NB4 (cell line): Measurements from ENCODE around the gene RABEPK.
A peak's percentile ranks its signal among the peaks of the same experiment; 100 is the strongest.

Experiments
- DNase-seq: peaks from one replicate; pipeline ENCODE4 v3.0.0; 2010; ENCODE audit warnings: low read depth
- H3K4me3 ChIP-seq: one replicate; pipeline ENCODE4 v1.5.1; 2011; ENCODE audit warnings: mild to moderate bottlenecking, low read depth, low read length, moderate library complexity
- CTCF ChIP-seq: IDR thresholded peaks from one replicate; pipeline ENCODE4 v1.5.1; 2012; ENCODE audit warnings: low read depth, low read length
- MYC ChIP-seq: IDR thresholded peaks from 2 replicates; pipeline ENCODE4 v1.6.1; 2011; ENCODE audit warnings: low read depth, low read length
- POLR2A ChIP-seq: IDR thresholded peaks from 2 replicates; pipeline ENCODE4 v1.6.1; 2011; ENCODE audit warnings: mild to moderate bottlenecking; ENCODE audit not compliant: insufficient read length; ENCODE audit errors: extremely low read depth
- TF ChIP-seq, protein P1 (sequence below): IDR thresholded peaks from 2 replicates; pipeline ENCODE4 v1.6.1; 2011; ENCODE audit warnings: low read depth, low read length

The RABEPK gene

GRCh38 chr9:125241863-125242739 lies 41.8 kb downstream of the RABEPK start:
- peak overlapping the region; percentile 83 for H3K4me3 ChIP-seq
- DNase-seq, result no peak

GRCh38 chr9:125243792-125244260 lies 43.5 kb downstream of the RABEPK start:
- no peak for TF ChIP-seq MYC
- TF ChIP-seq POLR2A, result no peak
- TF ChIP-seq CTCF, result no peak
- TF ChIP-seq, protein P1, sequence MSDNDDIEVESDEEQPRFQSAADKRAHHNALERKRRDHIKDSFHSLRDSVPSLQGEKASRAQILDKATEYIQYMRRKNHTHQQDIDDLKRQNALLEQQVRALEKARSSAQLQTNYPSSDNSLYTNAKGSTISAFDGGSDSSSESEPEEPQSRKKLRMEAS, result no peak
- DNase-seq, result no peak
- H3K4me3 ChIP-seq, result no peak overlapping the region

More at GRCh38 chr9:125241863-125242739, 41.8 kb downstream of the RABEPK start:
- TF ChIP-seq MYC (no peak), POLR2A (no peak), CTCF (no peak)
- TF ChIP-seq, protein P1, result no peak

GRCh38 chr9:125246261-125246667 lies 45.9 kb downstream of the RABEPK start:
- no peak for TF ChIP-seq POLR2A
- TF ChIP-seq, protein P1, result no peak
- no peak for TF ChIP-seq CTCF
- no peak for TF ChIP-seq MYC
- no peak overlapping the region for H3K4me3 ChIP-seq
- DNase-seq, result no peak

DNA sequence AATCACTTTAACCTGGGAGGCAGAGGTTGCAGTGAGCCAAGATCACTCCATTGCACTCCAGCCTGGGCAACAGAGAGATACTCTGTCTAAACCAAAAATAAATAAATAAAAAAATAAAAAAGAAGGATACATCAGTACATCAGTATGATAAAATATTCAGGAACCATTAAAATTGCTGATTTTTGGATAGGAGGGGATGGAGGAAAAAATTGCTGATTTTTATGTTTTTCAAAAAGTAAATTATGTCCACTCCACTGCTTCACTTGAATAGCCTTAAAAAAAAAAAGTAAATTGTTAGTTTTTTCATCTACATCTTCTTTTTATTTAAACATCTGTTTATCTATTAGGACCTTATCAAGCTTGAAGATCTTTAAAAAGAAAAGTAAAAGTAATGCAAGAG lies 53.9 kb downstream of the RABEPK start:
- no peak for DNase-seq
- H3K4me3 ChIP-seq, result no peak overlapping the region
- TF ChIP-seq CTCF, result no peak

- TF ChIP-seq CTCF (no peak), MYC (no peak), POLR2A (no peak)
- TF ChIP-seq, protein P1, result no peak
- no peak overlapping the region for H3K4me3 ChIP-seq
- DNase-seq, result peak; percentile 46
Observed at GRCh38 chr9:125255781-125256391, 55.5 kb downstream of the RABEPK start.
